ENCODE results near the gene FLRT2. TPM values are rescaled to one million over a fixed set of nuclear protein-coding genes. Genes with fewer than 3 reads are reported as not detected.

Gene FLRT2
- total and polyA plus RNA-seq, 2 of the 4 experiments (the other 2 are of a cell fraction) = 10.2 to 13.1 TPM

GRCh38 chr14:85660243-85660922, 130.4 kb downstream of the FLRT2 start:
- intact Hi-C loops (cut with micrococcal nuclease) (no loop called here), in situ Hi-C loops (cut with MboI; ENCODE audit: low sequenced_read_pairs) (no loop called here), dilution Hi-C loops (cut with HindIII; ENCODE audit: low sequenced_read_pairs, unreplicated experiment) (no loop called here)
- Histone ChIP-seq H3K27me3 (ENCODE audit: control insufficient read depth, insufficient read depth, low read length) (no peaks in the 10 kb centered on the region), H3K79me1 (ENCODE audit: low read depth in 1 of 2, low read length in 2 of 2) (no peaks in the 10 kb centered on the region), H2AFZ (replicated peaks; ENCODE audit: low read length, poor library complexity) (no peak overlapping the region), H3K14ac (replicated peaks; ENCODE audit: low read depth, low read length) (no peak overlapping the region), H2BK120ac (ENCODE audit: low read depth, low read length) (no peak overlapping the region), H2BK20ac (ENCODE audit: low read depth, low read length) (no peak overlapping the region), H2AK5ac (ENCODE audit: low read depth, low read length) (no peak overlapping the region), H3K9ac (ENCODE audit: low read depth, low read length) (no peak overlapping the region), H3K27ac (ENCODE audit: insufficient read depth, low read length) (no peak overlapping the region), H4K20me1 (ENCODE audit: insufficient read depth, low read length) (no peaks in the 10 kb centered on the region), H3K4me3 (ENCODE audit: insufficient read depth, low read depth, low read length) (no peak overlapping the region), H3K9me1 (ENCODE audit: insufficient read depth, low read length) (no peaks in the 10 kb centered on the region), H3K9me3 (ENCODE audit: control insufficient read depth, insufficient read depth, low read length) (no peaks in the 10 kb centered on the region), H4K5ac (ENCODE audit: low read depth, low read length) (no peak overlapping the region), H2AK9ac (replicated peaks; ENCODE audit: low read depth, low read length, poor library complexity) (no peak overlapping the region), H4K8ac (ENCODE audit: low read depth in 2 of 2, low read length in 2 of 2) (no peak overlapping the region), H3K4me2 (ENCODE audit: low read depth, low read length) (no peak overlapping the region), H2BK15ac (ENCODE audit: low read depth, low read length) (no peak overlapping the region), H3K23ac (ENCODE audit: low read depth, low read length) (no peak overlapping the region), H3K4ac (ENCODE audit: low read depth, low read length) (no peak overlapping the region), H2BK5ac (ENCODE audit: low read depth, low read length, poor library complexity, severe bottlenecking) (no peak overlapping the region), H3K36me3 (ENCODE audit: control insufficient read depth, insufficient read depth, low read length) (no peaks in the 10 kb centered on the region), H4K91ac (ENCODE audit: insufficient read depth, low read depth, low read length) (no peak overlapping the region), H3K18ac (ENCODE audit: low read depth, low read length) (no peak overlapping the region), H3K56ac (ENCODE audit: extremely low read depth, insufficient read depth, low read length) (no peak overlapping the region), H3K4me1 (ENCODE audit: control insufficient read depth, insufficient read depth, low read length) (no peaks in the 10 kb centered on the region)
- WGBS, 2 experiments (ENCODE audit: extremely low coverage in 2 of 2, insufficient read length in 1 of 2) = 60% methylated on average over 1 of the region's 2 CpGs; no CpG with 5 or more reads in 1 of the 2 experiments
- BruUV-seq (replicated peaks) = no TSS peak
- no peak for TF ChIP-seq CHD1 (IDR thresholded peaks at IDR 0.05; ENCODE audit: low read depth, low read length)
- peak; percentile 63 for TF ChIP-seq MAFK (IDR thresholded peaks at IDR 0.05; ENCODE audit: low read depth, low read length)
- DNase-seq (no peak), ATAC-seq (ENCODE audit: low read depth) (no peak)
- POLR2A ChIA-PET (ENCODE audit: unreplicated experiment) = no interaction called here
- CTCF ChIA-PET = no interaction called here
